A549 treated with ZK216348 at 1 μM for 4 hours (cell line): Measurements from ENCODE around the gene PHF2. TPM values are rescaled to one million over a fixed set of nuclear protein-coding genes. Genes with fewer than 3 reads are reported as not detected.

Experiments
- total RNA-seq: library from RNA; stranded (reverse); fragments of 200-300 nt; extraction: Qiagen RNA extraction; gene quantifications from 5 replicates; pipeline ENCODE4 v1.2.3, GENCODE V29; 2022; ENCODE audit warnings: low read depth

PHF2 gene
- 13.5 to 18.9 TPM (median 17.9 TPM) in 5 replicates for total RNA-seq

GRCh38 chr9:93576258-93577077 lies at the start of gene PHF2:
TSS of gene PHF2 (plus strand) at chr9:93576584. CDS start at chr9:93576774, 190 bp downstream.

Other genes with a start within 250 kb of the PHF2 start
- 69.9 to 88.9 TPM (median 77.5 TPM) in 5 replicates for gene FAM120A, start 124.9 kb upstream of the PHF2 start, total RNA-seq
- gene FAM120AOS, start 123.0 kb upstream of the PHF2 start, total RNA-seq: 45.6 to 51.1 TPM (median 49.1 TPM) in 5 replicates